ENCODE measurements around the gene RIBC2. TPM values are rescaled to one million over a fixed set of nuclear protein-coding genes. Genes with fewer than 3 reads are reported as not detected.

Gene RIBC2
- total and polyA plus RNA-seq, 7 experiments from 2014 or later: 0.59 to 9.5 (median 1.4) TPM; not detected in 4

GRCh38 chr22:45481661-45482060, 68.2 kb downstream of the RIBC2 start:
- ChIA-PET POLR2A (no interaction called here), CTCF (no interaction called here)
- no peaks in the 10 kb centered on the region for H3K36me3 Mint-ChIP-seq
- intact Hi-C loops (cut with micrococcal nuclease): no loop called here
- peaks cover 5 to 32% (median 10%) of the 10 kb centered on the region in 5 donors for H3K27me3 Mint-ChIP-seq
- H3K36me3 ChIP-seq (ENCODE audit: control insufficient read depth in 2 of 3, insufficient read depth in 3 of 3, low read length in 3 of 3): no peaks in the 10 kb centered on the region
- no peak overlapping the region for H3K27ac ChIP-seq (ENCODE audit: low read depth, low read length)
- no peak for DNase-seq
- peaks cover 0 to 6% of the 10 kb centered on the region in 2 donors for H3K27me3 ChIP-seq (ENCODE audit: control insufficient read depth in 2 of 2, insufficient read depth in 2 of 2, low read length in 2 of 2)
- H3K9me3 Mint-ChIP-seq: peaks cover 0 to 3% (median 0%) of the 10 kb centered on the region in 11 donors
- ATAC-seq: no peak
- H3K4me1 ChIP-seq (ENCODE audit: control insufficient read depth in 2 of 2, insufficient read depth in 2 of 2, low read length in 2 of 2): no peaks in the 10 kb centered on the region
- H3K4me3 Mint-ChIP-seq: no peak overlapping the region
- H3K4me3 ChIP-seq (ENCODE audit: low read length): no peak overlapping the region
- H3K9me3 ChIP-seq (ENCODE audit: control insufficient read depth in 2 of 3, low read length in 3 of 3): no peaks in the 10 kb centered on the region
- peaks cover 0 to 5% (median 0%) of the 10 kb centered on the region in 7 donors for H3K4me1 Mint-ChIP-seq
- no peak overlapping the region for H3K27ac Mint-ChIP-seq

Other genes starting within 250 kb of the RIBC2 start
- 100 to 1,000 TPM; 107 to 151 (median 130) TPM for gene NUP50, start 249.8 kb upstream of the RIBC2 start, total RNA-seq
- gene NUP50, start 249.8 kb upstream of the RIBC2 start, polyA plus RNA-seq: 10 to 100 TPM; 50.6 to 91.4 TPM
- 10 to 100 TPM; 13.2 to 58.2 (median 27.9) TPM for gene KIAA0930, start 172.8 kb upstream of the RIBC2 start, total RNA-seq
- gene KIAA0930, start 172.8 kb upstream of the RIBC2 start, polyA plus RNA-seq: 1 to 10 TPM; 2.3 to 2.5 TPM
- under 1 TPM in 1 of 5 experiments, not detected in 4; 0.61 TPM for gene UPK3A, start 128.7 kb upstream of the RIBC2 start, total RNA-seq
- under 1 TPM in 1 of 2 donors, not detected in 1; 0.25 TPM for gene UPK3A, start 128.7 kb upstream of the RIBC2 start, polyA plus RNA-seq
- 100 to 1,000 TPM in 4 of 5 experiments, 10 to 100 TPM in 1; 61.3 to 216 (median 111) TPM for gene FAM118A, start 103.8 kb upstream of the RIBC2 start, total RNA-seq
- gene FAM118A, start 103.8 kb upstream of the RIBC2 start, polyA plus RNA-seq: 10 to 100 TPM; 54.0 to 81.6 TPM
- under 1 TPM in 2 of 5 experiments, not detected in 3; 0.11 to 0.70 TPM for gene SMC1B, start 94 bp upstream of the RIBC2 start, total RNA-seq
- gene SMC1B, start 94 bp upstream of the RIBC2 start, polyA plus RNA-seq: not detected
- gene FBLN1, start 89.2 kb downstream of the RIBC2 start, total RNA-seq: 1 to 10 TPM in 1 of 5 experiments, under 1 TPM in 1, not detected in 3; 0.11 to 1.1 TPM
- not detected for gene FBLN1, start 89.2 kb downstream of the RIBC2 start, polyA plus RNA-seq